CD14-positive monocyte (primary cell): ENCODE measurements around the gene SLCO4A1. TPM values are rescaled to one million over a fixed set of nuclear protein-coding genes. Genes with fewer than 3 reads are reported as not detected.

Experiments
- DNase-seq, 3 donors: peaks; one replicate each; pipeline ENCODE4 v3.0.0-alpha.2; 2011 to 2022
- H2AFZ ChIP-seq: 2 replicates; pipeline ENCODE4 v1.6.0; 2012; ENCODE audit warnings: mild to moderate bottlenecking, low read depth, low read length, inconsistent platforms; ENCODE audit not compliant: insufficient read depth, poor library complexity, severe bottlenecking
- H3K27ac ChIP-seq, 2 donors: 1 replicate in 1 of 2; 2 replicates in 1 of 2; pipeline ENCODE4 v1.5.1; 2012 to 2013; ENCODE audit warnings: low read length in 2 of 2, control low read depth in 1 of 2, inconsistent platforms in 1 of 2, low read depth in 1 of 2, mild to moderate bottlenecking in 1 of 2
- H3K27me3 ChIP-seq, 2 donors: one replicate each; pipeline versions ENCODE4 v1.6.0 to v1.6.1; 2011 to 2013; ENCODE audit warnings: low read length in 2 of 2; ENCODE audit not compliant: control insufficient read depth in 2 of 2, insufficient read depth in 2 of 2
- H3K36me3 ChIP-seq, 2 donors: replicated peaks in 1 of 2; 1 replicate in 1 of 2; 2 replicates in 1 of 2; pipeline versions ENCODE4 v1.5.1 to v1.6.1; 2012 to 2013; ENCODE audit warnings: low read length in 2 of 2, control low read depth in 1 of 2, inconsistent platforms in 1 of 2, mild to moderate bottlenecking in 1 of 2; ENCODE audit not compliant: insufficient read depth in 2 of 2, control insufficient read depth in 1 of 2
- H3K4me1 ChIP-seq, 2 donors: 1 replicate in 1 of 2; 2 replicates in 1 of 2; pipeline versions ENCODE4 v1.5.1 to v1.6.1; 2012 to 2013; ENCODE audit warnings: low read length in 2 of 2, control low read depth in 1 of 2, inconsistent platforms in 1 of 2, mild to moderate bottlenecking in 1 of 2, moderate library complexity in 1 of 2; ENCODE audit not compliant: insufficient read depth in 2 of 2, control insufficient read depth in 1 of 2
- H3K4me2 ChIP-seq: replicated peaks from 2 replicates; pipeline ENCODE3; 2012; ENCODE audit warnings: low read length, moderate library complexity, mild to moderate bottlenecking; ENCODE audit not compliant: poor library complexity, severe bottlenecking; ENCODE audit errors: extremely low read depth
- H3K4me3 ChIP-seq, 3 experiments: fragments of 200-600 bp in 1 of 3; sonication (generic) in 1 of 3; replicated peaks in 1 of 3; 1 replicate in 2 of 3; 2 replicates in 1 of 3; pipeline ENCODE4 v1.5.1; 2011 to 2013; ENCODE audit warnings: low read length in 3 of 3, mild to moderate bottlenecking in 3 of 3, control low read depth in 2 of 3, low read depth in 2 of 3, inconsistent platforms in 1 of 3, moderate library complexity in 1 of 3
- H3K79me2 ChIP-seq: 2 replicates; pipeline ENCODE4 v1.6.0; 2012; ENCODE audit warnings: mild to moderate bottlenecking, control low read depth, inconsistent platforms, low read length, moderate library complexity; ENCODE audit not compliant: insufficient read depth
- H3K9ac ChIP-seq: 2 replicates; pipeline ENCODE4 v1.6.0; 2017; ENCODE audit warnings: low read length, mild to moderate bottlenecking; ENCODE audit not compliant: insufficient read depth, poor library complexity, severe bottlenecking
- H3K9me3 ChIP-seq, 2 donors: replicated peaks in 1 of 2; 1 replicate in 1 of 2; 2 replicates in 1 of 2; pipeline versions ENCODE4 v1.5.1 to v1.6.1; 2012 to 2013; ENCODE audit warnings: low read length in 2 of 2, control low read depth in 1 of 2; ENCODE audit not compliant: control insufficient read depth in 1 of 2, insufficient read depth in 1 of 2
- H4K20me1 ChIP-seq: 2 replicates; pipeline ENCODE4 v1.6.0; 2012; ENCODE audit warnings: mild to moderate bottlenecking, low read length, control low read depth, moderate library complexity; ENCODE audit not compliant: insufficient read depth
- H3K27ac Mint-ChIP-seq, 7 donors: one replicate each; pipeline ENCODE4 v1.8.0; 2020; ENCODE audit warnings: mild to moderate bottlenecking in 7 of 7, mixed read lengths in 7 of 7, moderate library complexity in 6 of 7, inconsistent platforms in 2 of 7
- H3K27me3 Mint-ChIP-seq, 3 donors: one replicate each; pipeline ENCODE4 v1.8.0; 2021 to 2022; ENCODE audit warnings: low read depth in 3 of 3, mild to moderate bottlenecking in 3 of 3, mixed read lengths in 3 of 3, moderate library complexity in 3 of 3, inconsistent platforms in 1 of 3
- H3K36me3 Mint-ChIP-seq, 2 donors: one replicate each; pipeline ENCODE4 v1.8.0; 2020; ENCODE audit warnings: mixed read lengths in 2 of 2, inconsistent platforms in 1 of 2, mild to moderate bottlenecking in 1 of 2
- H3K4me1 Mint-ChIP-seq: one replicate; pipeline ENCODE4 v1.8.0; 2020; ENCODE audit warnings: mild to moderate bottlenecking, mixed read lengths
- H3K4me3 Mint-ChIP-seq, 2 donors: one replicate each; pipeline ENCODE4 v1.8.0; 2020; ENCODE audit warnings: mild to moderate bottlenecking in 2 of 2, mixed read lengths in 2 of 2, moderate library complexity in 1 of 2
- H3K9me3 Mint-ChIP-seq, 7 donors: one replicate each; pipeline ENCODE4 v1.8.0; 2020 to 2022; ENCODE audit warnings: mixed read lengths in 7 of 7, mild to moderate bottlenecking in 6 of 7, moderate library complexity in 6 of 7, inconsistent platforms in 2 of 7
- CTCF ChIP-seq: fragments of 200-600 bp; IDR thresholded peaks from one replicate; pipeline ENCODE4 v1.8.0; 2022; ENCODE audit warnings: antibody characterized with exemption, mild to moderate bottlenecking
- WGBS: methylation state at CpG from one replicate; pipeline ENCODE4 v1.1.5; 2013; ENCODE audit warnings: missing lambda C conversion rate; ENCODE audit not compliant: insufficient coverage; 5-methylcytosine and 5-hydroxymethylcytosine counted together
- intact Hi-C, 2 donors: fragments of 100-400 bp; cut with micrococcal nuclease; formaldehyde crosslinking; loops; one replicate each; pipeline versions ENCODE4 v1.15.0 to v1.15.1; 2023
- polyA plus RNA-seq, 3 donors: library from polyadenylated mRNA; depleted of rRNA in 1 of 3; unstranded in 2 of 3; stranded (reverse) in 1 of 3; fragments of 300-500 nt in 2 of 3; fragments of >200 nt in 1 of 3; fragmentation: Illumina TruSeq in 2 of 3; gene quantifications; 1 replicate in 2 of 3; 2 replicates in 1 of 3; pipeline ENCODE4 v1.2.3, GENCODE V29; 2012 to 2021

SLCO4A1 gene
- polyA plus RNA-seq, 3 donors: 0.05 to 0.42 (median 0.26) TPM

GRCh38 chr20:62605236-62605943 lies 36.9 kb upstream of the SLCO4A1 start:
- no peaks in the 10 kb centered on the region for H3K9me3 ChIP-seq
- intact Hi-C loops: loop anchor here in 1 of 2 donors (10.0 kb wide), 1 partner anchor 49 kb away; no protein-coding TSS in a partner anchor
- Mint-ChIP-seq H3K4me3 (peak overlapping the region; percentile 12 to 21), H3K4me1 (peaks cover 76% of the 10 kb centered on the region), H3K9me3 (no peaks in the 10 kb centered on the region), H3K27ac (peak overlapping the region; percentile 76 to 94 (median 85)), H3K36me3 (peaks cover 0 to 5% of the 10 kb centered on the region in 2 donors), H3K27me3 (peaks cover 0 to 6% (median 0%) of the 10 kb centered on the region in 3 donors)
- no peaks in the 10 kb centered on the region for H3K27me3 ChIP-seq
- H3K79me2 ChIP-seq: peaks cover 13% of the 10 kb centered on the region
- no peaks in the 10 kb centered on the region for H3K36me3 ChIP-seq
- H3K27ac ChIP-seq: peak overlapping the region; percentile 66 to 75
- H3K4me2 ChIP-seq: peak overlapping the region; percentile 40
- H4K20me1 ChIP-seq: no peaks in the 10 kb centered on the region
- H2AFZ ChIP-seq: no peak overlapping the region
- peak overlapping the region; percentile 33 for H3K9ac ChIP-seq
- no peak for TF ChIP-seq CTCF
- 38% methylated on average over 9 of the region's 11 CpGs for WGBS
- DNase-seq: no peak
- peaks cover 70 to 80% of the 10 kb centered on the region in 2 donors for H3K4me1 ChIP-seq
- H3K4me3 ChIP-seq: peak overlapping the region in 1 of 3 experiments; percentile 48

- Histone ChIP-seq H3K9ac (peak overlapping the region; percentile 47), H2AFZ (peak overlapping the region; percentile 67), H3K36me3 (no peaks in the 10 kb centered on the region), H3K27me3 (no peaks in the 10 kb centered on the region), H4K20me1 (no peaks in the 10 kb centered on the region), H3K4me3 (peak overlapping the region in 1 of 3 experiments; percentile 48), H3K4me2 (peak overlapping the region; percentile 40), H3K79me2 (peaks cover 7% of the 10 kb centered on the region), H3K4me1 (peaks cover 64 to 73% of the 10 kb centered on the region in 2 donors), H3K27ac (peak overlapping the region; percentile 66 to 75), H3K9me3 (peaks cover 3% of the 10 kb centered on the region in 2 donors)
- peaks cover 0 to 6% (median 4%) of the 10 kb centered on the region in 3 donors for H3K27me3 Mint-ChIP-seq
- H3K4me3 Mint-ChIP-seq: peak overlapping the region; percentile 12 to 71
- TF ChIP-seq CTCF: no peak
- WGBS: 14% methylated on average over 6 of the region's 6 CpGs
- H3K36me3 Mint-ChIP-seq: no peaks in the 10 kb centered on the region
- intact Hi-C loops: loop anchor here in 1 of 2 donors (10.0 kb wide), 1 partner anchor 49 kb away; no protein-coding TSS in a partner anchor
- H3K27ac Mint-ChIP-seq: peak overlapping the region; percentile 77 to 94 (median 85)
- H3K9me3 Mint-ChIP-seq: peaks cover 0 to 6% (median 4%) of the 10 kb centered on the region in 7 donors
- DNase-seq: peak; percentile 45 to 56 (median 47)
- H3K4me1 Mint-ChIP-seq: peaks cover 70% of the 10 kb centered on the region
These were observed 36.3 kb upstream of the SLCO4A1 start for GRCh38 chr20:62606016-62606415.
